Trophoblast cell (in vitro differentiated cells and primary cell): ENCODE data around the gene C1orf50.

ENCODE experiments used
- DNase-seq, 2 donors: peaks; one replicate each; pipeline ENCODE4 v3.0.0-alpha.2; 2016
- H2AFZ ChIP-seq: 2 replicates; pipeline ENCODE4 v1.6.1; 2013; ENCODE audit warnings: low read length, moderate library complexity, mild to moderate bottlenecking; ENCODE audit not compliant: insufficient read depth, poor library complexity
- H2AK5ac ChIP-seq: 2 replicates; pipeline ENCODE4 v1.6.1; 2013; ENCODE audit warnings: mild to moderate bottlenecking, low read length
- H2BK120ac ChIP-seq: 2 replicates; pipeline ENCODE4 v1.6.1; 2013; ENCODE audit warnings: low read length, mild to moderate bottlenecking, moderate library complexity; ENCODE audit not compliant: insufficient read depth, poor library complexity
- H2BK12ac ChIP-seq: 2 replicates; pipeline ENCODE4 v1.6.1; 2013; ENCODE audit warnings: mild to moderate bottlenecking, low read length, moderate library complexity
- H2BK5ac ChIP-seq: 2 replicates; pipeline ENCODE4 v1.6.1; 2013; ENCODE audit warnings: low read length, low read depth, moderate library complexity, mild to moderate bottlenecking; ENCODE audit not compliant: poor library complexity
- H3K14ac ChIP-seq: 2 replicates; pipeline ENCODE4 v1.6.1; 2013; ENCODE audit warnings: mild to moderate bottlenecking, low read length
- H3K18ac ChIP-seq: 2 replicates; pipeline ENCODE4 v1.6.1; 2013; ENCODE audit warnings: mild to moderate bottlenecking, low read length
- H3K23ac ChIP-seq: 2 replicates; pipeline ENCODE4 v1.6.1; 2013; ENCODE audit warnings: low read length
- H3K27ac ChIP-seq: 2 replicates; pipeline ENCODE4 v1.5.1; 2013; ENCODE audit warnings: low read depth, mild to moderate bottlenecking, inconsistent platforms, low read length, moderate library complexity
- H3K27me3 ChIP-seq: 2 replicates; pipeline ENCODE4 v1.6.1; 2013; ENCODE audit warnings: inconsistent platforms, mild to moderate bottlenecking, low read length, moderate library complexity; ENCODE audit not compliant: insufficient read depth
- H3K36me3 ChIP-seq, 2 experiments: 1 replicate in 1 of 2; 2 replicates in 1 of 2; pipeline ENCODE4 v1.6.1; 2013; ENCODE audit warnings: low read length in 2 of 2, mild to moderate bottlenecking in 2 of 2, moderate library complexity in 1 of 2; ENCODE audit not compliant: insufficient read depth in 2 of 2, control insufficient read depth in 1 of 2
- H3K4ac ChIP-seq: 2 replicates; pipeline ENCODE4 v1.6.1; 2013; ENCODE audit warnings: low read depth, mild to moderate bottlenecking, low read length, moderate library complexity
- H3K4me1 ChIP-seq, 2 experiments: 1 replicate in 1 of 2; 2 replicates in 1 of 2; pipeline ENCODE4 v1.6.1; 2013; ENCODE audit warnings: low read length in 2 of 2, mild to moderate bottlenecking in 2 of 2, moderate library complexity in 1 of 2; ENCODE audit not compliant: insufficient read depth in 2 of 2, control insufficient read depth in 1 of 2
- H3K4me2 ChIP-seq: 2 replicates; pipeline ENCODE4 v1.6.1; 2013; ENCODE audit warnings: inconsistent platforms, mild to moderate bottlenecking, low read length, moderate library complexity
- H3K4me3 ChIP-seq: 2 replicates; pipeline ENCODE4 v1.5.1; 2013; ENCODE audit warnings: mild to moderate bottlenecking, low read depth, low read length, inconsistent platforms
- H3K79me1 ChIP-seq: one replicate; pipeline ENCODE4 v1.6.1; 2013; ENCODE audit warnings: low read length
- H3K79me2 ChIP-seq: 2 replicates; pipeline ENCODE4 v1.6.1; 2013; ENCODE audit warnings: low read length, mild to moderate bottlenecking; ENCODE audit not compliant: control insufficient read depth, insufficient read depth, poor library complexity
- H3K9ac ChIP-seq: 2 replicates; pipeline ENCODE4 v1.6.1; 2013; ENCODE audit warnings: mild to moderate bottlenecking, low read length
- H3K9me3 ChIP-seq: 2 replicates; pipeline ENCODE4 v1.6.1; 2013; ENCODE audit warnings: low read depth, mild to moderate bottlenecking, control low read depth, inconsistent platforms, low read length; ENCODE audit not compliant: insufficient read depth
- H4K12ac ChIP-seq: 2 replicates; pipeline ENCODE4 v1.6.1; 2013; ENCODE audit warnings: low read depth, mild to moderate bottlenecking, low read length, moderate library complexity
- H4K8ac ChIP-seq: 2 replicates; pipeline ENCODE4 v1.6.1; 2013; ENCODE audit warnings: low read depth, mild to moderate bottlenecking, low read length, moderate library complexity
- H4K91ac ChIP-seq: one replicate; pipeline ENCODE4 v1.6.1; 2013; ENCODE audit warnings: low read depth, mild to moderate bottlenecking, low read length, moderate library complexity
- WGBS: extraction: QIAGEN DNeasy Blood & Tissue Kit; methylation state at CpG from one replicate; pipeline ENCODE4 v1.1.7; 2013; ENCODE audit warnings: missing lambda C conversion rate; ENCODE audit not compliant: insufficient read length, insufficient coverage; ENCODE audit errors: extremely low coverage; 5-methylcytosine and 5-hydroxymethylcytosine counted together

The C1orf50 gene

GRCh38 chr1:42743317-42744147 is 23.5 kb upstream of the C1orf50 start:
- Histone ChIP-seq H3K27ac (no peak overlapping the region), H3K36me3 (peaks cover 28 to 30% of the 10 kb centered on the region in 2 experiments), H3K14ac (no peak overlapping the region), H3K23ac (no peak overlapping the region), H3K79me1 (no peaks in the 10 kb centered on the region), H3K9ac (no peak overlapping the region), H3K4me2 (no peak overlapping the region), H4K12ac (no peak overlapping the region), H3K4ac (no peak overlapping the region), H2AK5ac (no peak overlapping the region), H2BK12ac (no peak overlapping the region), H3K9me3 (peaks cover 7% of the 10 kb centered on the region), H3K18ac (no peak overlapping the region), H3K4me1 (peaks cover 10 to 13% of the 10 kb centered on the region in 2 experiments), H4K8ac (no peak overlapping the region), H3K79me2 (no peaks in the 10 kb centered on the region), H2BK120ac (no peak overlapping the region), H4K91ac (no peak overlapping the region), H3K4me3 (no peak overlapping the region), H2AFZ (no peak overlapping the region), H3K27me3 (no peaks in the 10 kb centered on the region), H2BK5ac (no peak overlapping the region)
- DNase-seq = peak; percentile 98 to 99
- WGBS = no CpG with 5 or more reads among the region's 21 CpGs

DNA sequence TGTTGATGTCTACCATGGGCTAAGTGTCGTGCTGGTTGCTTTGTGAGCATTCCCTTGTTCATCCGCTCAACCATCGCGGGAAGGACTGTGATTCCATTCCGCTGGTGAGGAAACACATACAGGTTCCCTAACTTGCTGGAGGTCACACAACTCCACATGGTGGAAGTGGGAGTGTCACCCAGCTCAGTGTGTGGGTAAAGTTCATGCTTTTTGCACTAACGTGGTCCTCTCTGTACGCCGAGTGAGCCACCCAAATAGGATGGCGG is 23.0 kb upstream of the C1orf50 start:
- Histone ChIP-seq H3K79me1 (no peaks in the 10 kb centered on the region), H2AFZ (no peak overlapping the region), H2BK120ac (no peak overlapping the region), H3K4me3 (no peak overlapping the region), H2AK5ac (no peak overlapping the region), H3K27ac (no peak overlapping the region), H2BK5ac (no peak overlapping the region), H3K18ac (no peak overlapping the region), H3K36me3 (peaks cover 33 to 36% of the 10 kb centered on the region in 2 experiments), H2BK12ac (no peak overlapping the region), H3K4ac (no peak overlapping the region), H4K12ac (no peak overlapping the region), H3K4me2 (no peak overlapping the region), H4K8ac (no peak overlapping the region), H4K91ac (no peak overlapping the region), H3K9me3 (peaks cover 7% of the 10 kb centered on the region), H3K9ac (no peak overlapping the region), H3K4me1 (peaks cover 10 to 13% of the 10 kb centered on the region in 2 experiments), H3K23ac (no peak overlapping the region), H3K27me3 (no peaks in the 10 kb centered on the region), H3K14ac (no peak overlapping the region), H3K79me2 (no peaks in the 10 kb centered on the region)
- DNase-seq = peak; percentile 48 to 61
- WGBS = no CpG with 5 or more reads among the region's 9 CpGs

DNA sequence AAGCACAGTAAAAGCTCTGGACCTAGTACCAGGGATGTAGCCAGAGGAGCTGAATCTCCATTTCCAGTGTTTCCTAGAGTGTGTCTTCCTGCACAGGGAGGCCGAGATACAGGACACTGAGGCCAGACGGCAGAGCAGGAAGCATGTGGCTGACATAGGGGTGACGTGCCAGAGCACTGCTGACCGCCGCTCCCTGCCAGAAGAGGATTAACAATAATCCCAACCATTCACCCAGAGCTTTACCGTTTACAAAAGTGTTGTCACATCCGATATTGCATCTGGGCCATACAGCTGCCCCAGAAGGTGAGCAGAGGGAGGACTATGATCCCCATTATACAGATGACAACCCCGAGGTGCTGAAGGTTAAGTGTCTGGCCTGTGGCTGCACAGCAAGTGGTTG is 21.2 kb upstream of the C1orf50 start:
- H3K4me3 ChIP-seq = no peak overlapping the region
- H2AFZ ChIP-seq = no peak overlapping the region
- H3K4ac ChIP-seq = no peak overlapping the region
- H2AK5ac ChIP-seq = no peak overlapping the region
- peaks cover 3% of the 10 kb centered on the region for H3K9me3 ChIP-seq
- no peak overlapping the region for H4K12ac ChIP-seq
- H2BK5ac ChIP-seq = no peak overlapping the region
- H4K8ac ChIP-seq = no peak overlapping the region
- H3K4me1 ChIP-seq = peaks cover 5 to 6% of the 10 kb centered on the region in 2 experiments
- no peak for DNase-seq
- no peak overlapping the region for H4K91ac ChIP-seq
- H2BK12ac ChIP-seq = no peak overlapping the region
- H3K18ac ChIP-seq = no peak overlapping the region
- H3K36me3 ChIP-seq = peaks cover 41 to 47% of the 10 kb centered on the region in 2 experiments
- H3K4me2 ChIP-seq = no peak overlapping the region
- no peak overlapping the region for H3K14ac ChIP-seq
- H3K27me3 ChIP-seq = no peaks in the 10 kb centered on the region
- WGBS = no CpG with 5 or more reads among the region's 8 CpGs
- H2BK120ac ChIP-seq = no peak overlapping the region
- H3K9ac ChIP-seq = no peak overlapping the region
- no peaks in the 10 kb centered on the region for H3K79me2 ChIP-seq
- H3K27ac ChIP-seq = no peak overlapping the region
- H3K79me1 ChIP-seq = no peaks in the 10 kb centered on the region
- H3K23ac ChIP-seq = no peak overlapping the region

DNA sequence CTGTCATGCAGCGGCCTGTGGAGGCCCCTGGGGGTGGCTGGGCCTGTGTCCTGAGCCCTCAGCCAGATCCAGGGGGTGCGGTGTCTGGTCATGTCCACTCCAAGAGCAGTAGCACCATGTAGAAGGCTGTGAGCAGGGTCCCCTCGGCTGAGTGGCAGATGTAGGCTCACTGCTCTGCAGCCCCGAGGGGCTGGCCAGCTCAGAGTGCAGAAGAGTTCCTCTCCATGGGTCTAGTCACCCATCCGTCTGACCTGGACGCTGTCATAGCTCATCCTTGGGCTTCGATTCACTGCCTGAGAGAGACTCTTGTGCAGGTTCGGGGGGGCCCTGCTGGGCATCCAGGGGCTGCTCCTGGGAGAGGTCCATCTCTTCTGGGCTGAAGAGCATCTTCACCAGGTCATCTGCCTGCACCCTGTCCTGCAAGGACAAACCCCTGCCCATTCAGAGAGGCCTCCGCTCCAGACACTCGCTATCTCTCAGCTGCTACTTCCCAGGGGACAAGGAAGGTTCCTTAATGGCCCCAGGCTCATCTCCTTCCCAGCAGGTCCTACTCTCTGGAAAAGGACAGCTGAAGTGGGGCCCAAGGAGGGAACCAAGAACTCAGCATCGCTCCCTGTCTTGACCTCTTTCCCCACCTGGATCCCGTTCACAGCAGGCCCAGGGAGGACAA is 20.5 kb upstream of the C1orf50 start:
- Histone ChIP-seq H3K14ac (no peak overlapping the region), H2AFZ (no peak overlapping the region), H2BK12ac (no peak overlapping the region), H3K9me3 (peaks cover 3% of the 10 kb centered on the region), H3K4me1 (peaks cover 5 to 6% of the 10 kb centered on the region in 2 experiments), H2AK5ac (no peak overlapping the region), H3K36me3 (peaks cover 42 to 49% of the 10 kb centered on the region in 2 experiments), H3K79me1 (no peaks in the 10 kb centered on the region), H3K27ac (no peak overlapping the region), H4K8ac (no peak overlapping the region), H3K4me2 (no peak overlapping the region), H3K4me3 (no peak overlapping the region), H3K79me2 (no peaks in the 10 kb centered on the region), H3K4ac (no peak overlapping the region), H3K18ac (no peak overlapping the region), H3K9ac (no peak overlapping the region), H2BK120ac (no peak overlapping the region), H2BK5ac (no peak overlapping the region), H4K91ac (no peak overlapping the region), H3K23ac (no peak overlapping the region), H3K27me3 (no peaks in the 10 kb centered on the region), H4K12ac (no peak overlapping the region)
- WGBS = no CpG with 5 or more reads among the region's 12 CpGs
- no peak for DNase-seq
